Measurements from ENCODE around the gene PGAM1.

- TF ChIP-seq CTCF (IDR thresholded peaks at IDR 0.05; ENCODE audit: low read length): peak; percentile 14; the same call in 1 of the 2 replicates
- TF ChIP-seq EZH2 (IDR thresholded peaks at IDR 0.05; ENCODE audit: borderline replicate concordance, low read length): no peak
These were observed 25.1 kb upstream of the PGAM1 start, which contains the start of gene RRP12 for GRCh38 chr10:97400665-97401454.

Measured in OCI-LY1 (cell line).